HT-29 (cell line): ENCODE results near the gene SUFU. TPM values are rescaled to one million over a fixed set of nuclear protein-coding genes. Genes with fewer than 3 reads are reported as not detected.
"Not testable (repeated sequence)": the region's sequence is repeated elsewhere in the genome, so short reads cannot be mapped to it uniquely, and the experiment has no call there.

Experiments
- DNase-seq: peaks from one replicate; pipeline ENCODE4 v3.0.0-alpha.2; 2015; ENCODE audit warnings: low spot score
- total RNA-seq: library from RNA; depleted of rRNA; stranded (reverse); fragments of >200 nt; shearing (Covaris generic); gene quantifications from 2 replicates; pipeline ENCODE4 v1.2.3, GENCODE V29; 2014; rRNA removed

Gene SUFU
- total RNA-seq = 1.8 and 2.0 TPM in 2 replicates

DNA sequence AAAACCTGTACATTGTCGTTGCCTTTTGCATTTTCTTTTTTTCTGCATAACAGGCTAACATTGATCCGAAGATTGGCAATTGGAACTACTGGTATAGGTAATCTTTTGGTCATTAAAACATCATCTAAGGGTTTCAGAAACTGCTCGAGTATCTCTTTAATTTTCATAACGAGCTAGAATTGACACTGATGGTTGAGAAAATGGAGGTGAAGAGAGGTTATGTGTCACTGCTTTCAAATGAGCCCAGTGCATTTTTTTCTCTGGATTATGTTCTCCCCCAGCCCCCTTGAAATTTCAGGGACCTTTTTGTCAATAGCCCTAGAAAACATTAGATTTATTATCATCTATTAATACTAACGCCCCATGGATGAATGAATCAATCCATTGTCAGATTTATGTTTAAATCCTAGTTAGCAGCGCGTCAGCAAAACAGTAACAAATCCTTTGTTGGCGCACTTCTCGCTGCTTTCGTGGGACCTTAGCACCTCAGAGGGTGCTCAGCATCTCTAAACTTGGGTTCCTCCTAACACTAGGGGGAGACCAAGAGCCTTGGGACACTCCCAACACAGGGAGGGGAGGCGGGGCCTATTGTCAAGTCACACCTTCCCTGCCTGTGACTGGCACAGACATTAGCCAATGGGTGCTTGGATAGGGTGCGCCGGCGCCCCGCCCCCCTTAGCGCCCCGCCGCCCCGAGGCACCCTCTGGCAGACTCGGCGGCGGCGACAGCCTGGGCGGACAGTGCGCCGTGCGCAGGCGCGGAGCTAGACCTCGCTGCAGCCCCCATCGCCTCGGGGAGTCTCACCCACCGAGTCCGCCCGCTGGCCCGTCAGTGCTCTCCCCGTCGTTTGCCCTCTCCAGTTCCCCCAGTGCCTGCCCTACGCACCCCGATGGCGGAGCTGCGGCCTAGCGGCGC, at the start of gene SUFU:
Gene SUFU, plus strand, starts transcription at position 709 of the 915 bp plus-strand sequence. Its CDS starts 181 bp downstream, at position 890.
- peak; percentile 99 for DNase-seq

DNA sequence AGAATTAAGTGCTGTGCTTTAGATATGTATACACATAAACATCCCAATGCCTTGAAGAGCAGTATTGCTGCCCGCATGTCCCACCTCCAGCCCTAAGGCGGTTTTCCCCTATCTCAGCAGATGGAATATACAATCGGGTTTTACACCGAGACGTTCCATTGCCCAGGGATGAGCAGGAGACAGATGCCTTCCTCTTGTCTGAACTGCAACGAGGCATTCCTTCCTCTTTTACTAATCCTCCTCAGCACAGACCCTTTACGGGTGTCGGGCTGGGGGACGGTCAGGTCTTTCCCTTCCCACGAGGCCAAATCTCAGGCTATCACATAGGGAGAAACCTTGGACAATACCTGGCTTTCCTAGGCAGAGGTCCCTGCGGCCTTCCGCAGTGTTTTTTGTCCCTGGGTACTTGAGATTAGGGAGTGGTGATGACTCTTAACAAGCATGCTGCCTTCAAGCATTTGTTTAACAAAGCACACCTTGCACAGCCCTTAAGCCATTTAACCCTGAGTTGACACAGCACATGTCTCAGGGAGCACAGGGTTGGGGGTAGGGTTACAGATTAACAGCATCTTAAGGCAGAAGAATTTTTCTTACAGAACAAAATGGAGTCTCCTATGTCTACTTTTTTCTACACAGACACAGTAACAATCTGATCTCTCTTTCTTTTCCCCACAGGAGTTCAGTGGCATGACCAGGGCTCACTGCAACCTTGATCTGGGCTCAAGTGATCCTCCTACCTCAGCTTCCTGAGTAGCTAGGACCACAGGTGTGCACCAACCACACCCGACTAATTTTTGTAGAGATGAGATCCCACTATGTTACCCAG, 48.9 kb upstream of the SUFU start:
- not testable (repeated sequence) for DNase-seq

DNA sequence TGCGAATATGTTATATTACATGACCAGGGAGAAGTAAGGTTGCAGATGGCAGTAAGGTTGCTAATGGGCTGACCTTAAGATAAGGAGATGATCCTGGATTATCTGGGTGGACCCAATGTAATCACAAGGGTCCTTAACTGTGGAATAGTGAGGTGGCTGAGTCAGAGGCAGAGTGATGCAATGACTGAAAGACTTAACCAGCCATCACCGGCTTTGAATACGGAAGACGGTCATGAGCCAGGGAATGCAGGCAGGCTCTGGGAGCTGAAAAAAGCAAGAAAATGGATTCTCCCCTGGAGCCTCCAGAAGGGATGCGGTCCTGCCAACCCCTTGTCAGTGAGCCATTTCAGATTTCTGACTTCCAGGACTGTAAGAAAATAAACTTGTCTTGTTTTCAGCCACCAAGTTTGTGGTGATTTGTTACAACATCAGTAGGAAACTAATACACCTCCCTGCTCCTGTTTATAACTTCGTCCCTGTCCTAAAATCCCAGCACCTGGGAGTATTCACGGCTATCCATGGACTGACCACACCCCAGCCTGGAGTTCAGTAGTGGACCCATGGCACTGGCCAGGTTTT, 47.8 kb upstream of the SUFU start:
- no peak for DNase-seq

DNA sequence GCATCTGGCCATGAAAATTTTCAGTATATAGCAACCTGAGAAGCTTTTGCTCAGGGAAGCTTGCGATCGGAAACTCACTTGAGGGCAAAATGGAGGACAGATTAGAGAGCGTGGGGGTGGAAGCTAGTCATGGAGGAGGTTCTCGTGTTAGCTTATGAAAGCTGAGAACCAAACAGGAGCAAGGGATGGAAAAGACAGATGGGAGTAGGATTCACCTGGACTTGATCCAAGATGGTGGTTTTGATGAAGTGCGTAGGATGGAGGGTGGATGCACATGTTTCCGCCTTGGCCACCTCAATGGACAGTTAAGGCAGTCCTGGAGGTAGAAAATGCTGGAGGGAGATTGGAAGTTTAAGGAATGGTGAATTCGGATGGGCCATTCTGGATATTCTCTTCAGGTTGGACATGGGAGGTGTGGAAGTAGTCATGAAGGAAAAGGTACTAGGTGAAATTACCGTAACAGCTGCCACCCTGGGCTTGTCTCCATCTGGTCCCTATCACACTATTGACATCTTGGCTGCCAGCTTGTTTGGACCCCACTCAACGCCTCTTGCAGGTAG, 46.1 kb upstream of the SUFU start:
- no peak for DNase-seq

DNA sequence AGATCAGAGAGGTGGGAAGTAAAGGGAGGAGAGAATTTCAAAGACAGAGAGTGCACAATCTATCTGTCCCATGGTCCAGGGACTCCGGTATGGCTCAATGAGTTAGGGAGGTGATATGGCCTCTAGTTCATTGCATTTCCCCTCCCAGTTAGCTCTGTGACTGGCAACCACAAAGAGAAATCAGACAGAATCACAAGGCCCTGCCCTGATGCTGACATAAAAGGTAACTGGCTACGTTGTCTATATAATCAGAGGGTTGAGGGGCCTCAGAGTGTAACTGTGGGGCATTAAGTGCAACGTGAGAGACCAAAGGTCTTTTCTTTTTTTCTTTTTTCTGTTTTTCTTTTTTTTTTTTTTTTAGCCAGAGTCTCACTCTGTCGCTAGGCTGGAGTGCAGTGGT, 45.1 kb upstream of the SUFU start:
- no peak for DNase-seq

DNA sequence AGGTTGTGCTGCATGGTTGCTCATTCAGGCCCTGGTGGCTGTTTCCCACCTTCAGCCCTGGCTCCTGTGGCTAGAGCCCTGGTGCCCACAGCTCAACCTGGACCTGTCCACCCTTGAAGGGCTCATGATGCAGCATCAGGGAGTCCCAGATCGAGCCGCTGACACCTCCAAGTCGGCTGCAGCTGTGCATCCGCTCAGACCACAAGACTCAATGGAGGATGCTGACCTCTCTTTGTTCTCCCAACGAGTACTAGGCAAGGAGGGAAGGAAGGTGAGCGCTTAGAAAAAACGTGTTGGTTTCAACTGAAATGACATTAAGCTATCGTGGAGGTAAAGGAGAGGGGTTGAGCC, 43.0 kb upstream of the SUFU start:
- DNase-seq = no peak

DNA sequence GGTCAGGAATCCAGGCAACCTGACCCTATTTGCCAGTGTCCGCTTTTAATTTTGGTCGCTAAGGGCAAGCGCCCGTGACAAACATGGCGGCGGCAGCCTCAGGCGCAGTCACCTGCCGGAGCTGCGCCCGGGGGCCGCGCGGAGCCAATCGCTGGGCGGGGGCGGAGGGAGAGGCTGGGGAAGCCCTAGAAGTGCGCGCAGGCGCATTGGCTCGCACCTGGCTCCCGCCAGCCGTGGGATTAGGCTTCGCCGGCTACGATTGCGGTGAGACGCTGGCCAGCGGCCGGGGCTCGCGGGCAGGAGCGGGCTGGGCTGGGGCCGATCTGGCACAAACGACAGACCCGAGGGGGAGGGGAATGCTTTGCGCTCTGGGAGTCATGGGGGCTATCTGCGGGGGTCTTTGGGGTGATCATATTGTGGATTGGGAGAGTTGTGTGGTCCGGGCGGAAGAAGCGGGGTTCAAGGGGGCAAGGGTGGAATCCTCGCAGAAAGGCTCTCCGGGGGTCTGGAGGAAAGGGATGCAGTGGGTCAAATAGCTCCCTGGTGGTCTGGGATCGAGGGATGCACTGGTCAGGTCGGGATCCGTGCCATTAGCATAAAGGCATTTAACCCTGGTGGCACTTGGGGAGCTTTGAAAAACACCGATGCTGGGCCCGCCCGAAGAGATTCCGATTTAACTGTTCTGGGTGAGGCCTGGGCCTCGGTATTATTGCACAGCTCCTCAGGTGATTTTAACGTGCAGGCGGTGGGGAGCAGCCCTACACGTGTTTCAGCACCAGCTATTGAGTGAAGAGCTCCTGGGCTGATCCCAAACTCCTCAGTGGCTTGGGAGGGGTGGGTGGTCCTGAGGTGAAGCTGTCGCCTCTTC, 42.4 kb upstream of the SUFU start:
- DNase-seq = peak; percentile 97

DNA sequence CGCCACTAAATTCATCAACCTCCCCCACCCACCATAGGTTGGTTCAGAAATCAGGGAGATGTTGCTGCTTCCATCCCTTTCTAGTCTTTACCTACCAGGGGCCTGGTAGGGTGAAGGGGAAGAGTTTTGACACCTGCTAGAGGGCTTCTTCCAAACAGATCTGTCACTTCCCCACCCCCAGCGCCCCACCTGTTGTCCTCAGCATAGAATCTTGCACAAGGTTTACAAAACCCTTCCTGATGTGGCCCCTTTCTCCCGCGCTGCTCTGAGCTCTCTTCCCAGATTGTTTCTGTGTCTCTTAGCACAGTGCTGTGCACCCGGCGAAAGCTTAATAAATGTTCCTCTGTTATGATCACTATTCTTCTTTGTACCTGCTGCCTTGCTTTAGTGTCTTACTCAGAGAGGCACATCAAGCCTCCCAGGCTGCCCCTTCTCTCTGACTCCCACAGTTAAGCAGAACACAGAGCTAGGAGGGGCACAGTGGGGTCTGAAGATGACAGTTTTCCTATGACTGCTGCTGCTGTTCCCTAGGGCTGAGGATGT, 41.2 kb upstream of the SUFU start:
- no peak for DNase-seq

DNA sequence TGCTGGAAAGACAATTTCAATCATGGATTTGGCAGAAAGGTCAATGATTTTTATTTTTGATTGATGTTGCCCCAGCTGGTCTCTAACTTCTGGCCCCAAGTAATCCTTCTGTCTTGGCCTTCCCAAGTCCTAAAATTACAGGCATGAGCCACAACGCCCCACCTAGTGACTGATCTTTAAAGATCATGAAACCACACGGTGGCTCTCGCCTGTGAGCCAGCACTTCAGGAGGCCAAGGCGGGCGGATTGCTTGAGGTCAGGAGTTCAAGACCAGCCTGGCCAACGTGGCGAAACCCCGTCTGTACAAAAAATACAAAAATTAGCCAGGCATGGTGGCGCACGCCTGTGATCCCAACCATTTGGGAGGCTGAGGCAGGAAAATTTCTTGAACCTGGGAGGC, 39.8 kb upstream of the SUFU start:
- no peak for DNase-seq

DNA sequence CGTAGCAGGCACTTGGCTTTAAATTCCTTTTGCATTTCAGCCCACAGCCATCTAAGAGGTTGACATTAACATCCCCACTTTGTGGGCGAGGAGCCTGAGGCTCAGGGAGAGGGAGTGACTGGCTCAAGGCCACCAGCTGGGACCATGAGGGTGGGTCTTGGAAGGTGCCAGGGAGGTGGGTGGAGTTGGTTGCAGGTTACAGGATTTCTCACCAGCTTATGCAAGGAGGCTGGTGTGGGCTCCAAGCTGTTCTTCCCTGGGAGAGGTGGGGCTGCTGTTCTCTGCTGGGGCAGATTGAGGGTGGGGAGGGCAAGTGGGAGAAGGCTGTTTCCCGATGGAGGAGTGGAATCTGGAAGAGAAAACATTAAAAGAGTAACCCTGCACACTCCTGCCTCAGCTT, 38.3 kb upstream of the SUFU start:
- DNase-seq = no peak

DNA sequence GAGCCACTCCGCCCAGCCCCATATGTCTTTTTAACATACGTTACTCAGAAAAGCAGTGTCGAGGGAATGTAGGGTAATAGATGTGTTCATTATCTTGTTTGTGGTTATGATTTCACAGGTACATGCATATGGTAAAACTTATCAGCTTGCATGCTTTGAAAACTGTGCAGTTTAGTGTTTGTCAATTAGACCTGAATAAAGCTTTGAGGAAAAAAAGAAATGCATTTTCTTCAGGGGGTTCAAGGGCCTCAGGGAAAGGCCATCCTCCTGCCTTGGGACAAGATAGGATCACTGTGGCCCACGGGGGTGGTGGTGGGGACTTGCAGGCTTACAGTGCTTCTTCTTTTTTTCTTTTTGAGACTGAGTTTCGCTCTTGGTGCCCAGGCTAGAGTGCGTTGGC, 36.5 kb upstream of the SUFU start:
- DNase-seq = no peak

DNA sequence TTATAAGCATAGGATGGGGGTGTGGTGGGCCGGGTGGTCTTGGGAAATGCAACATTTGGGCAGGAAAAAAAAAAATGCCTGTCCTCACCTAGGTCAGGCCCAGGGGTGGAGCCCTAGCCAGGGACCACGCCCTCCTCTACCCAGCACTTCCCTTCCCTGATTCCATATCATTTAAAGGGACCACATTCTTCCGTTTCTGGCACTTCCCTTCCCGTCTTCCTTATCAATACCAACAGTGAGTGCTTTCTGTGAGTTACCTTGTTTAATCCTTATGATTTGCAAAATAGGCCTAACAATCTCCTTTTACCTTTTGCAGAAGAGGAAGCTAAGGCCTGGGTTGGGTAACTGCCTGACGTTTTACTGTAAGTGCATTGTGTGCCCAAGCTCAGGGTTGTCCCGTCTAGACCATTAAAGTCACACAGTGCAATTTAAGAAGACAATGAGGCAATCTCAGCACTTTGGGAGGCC, 35.8 kb upstream of the SUFU start:
- no peak for DNase-seq

DNA sequence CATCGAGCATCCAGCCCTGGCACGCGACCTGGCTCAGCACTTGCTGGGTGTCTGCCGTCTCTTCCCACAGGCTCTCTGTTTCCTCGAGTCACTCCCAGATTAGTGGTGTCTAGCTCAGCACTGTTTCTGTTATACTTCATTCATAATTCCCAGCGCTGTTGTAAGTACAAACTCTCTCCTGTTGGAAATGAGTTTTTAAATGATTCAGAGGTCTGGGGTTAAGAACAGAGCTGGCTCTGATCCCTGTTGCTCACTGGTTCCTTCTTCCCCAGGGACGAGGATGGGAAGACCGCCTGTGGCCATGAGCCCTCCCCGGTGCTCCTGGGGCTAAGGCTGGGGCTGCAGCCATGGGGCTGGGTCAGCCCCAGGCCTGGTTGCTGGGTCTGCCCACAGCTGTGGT, 35.1 kb upstream of the SUFU start:
- no peak for DNase-seq

DNA sequence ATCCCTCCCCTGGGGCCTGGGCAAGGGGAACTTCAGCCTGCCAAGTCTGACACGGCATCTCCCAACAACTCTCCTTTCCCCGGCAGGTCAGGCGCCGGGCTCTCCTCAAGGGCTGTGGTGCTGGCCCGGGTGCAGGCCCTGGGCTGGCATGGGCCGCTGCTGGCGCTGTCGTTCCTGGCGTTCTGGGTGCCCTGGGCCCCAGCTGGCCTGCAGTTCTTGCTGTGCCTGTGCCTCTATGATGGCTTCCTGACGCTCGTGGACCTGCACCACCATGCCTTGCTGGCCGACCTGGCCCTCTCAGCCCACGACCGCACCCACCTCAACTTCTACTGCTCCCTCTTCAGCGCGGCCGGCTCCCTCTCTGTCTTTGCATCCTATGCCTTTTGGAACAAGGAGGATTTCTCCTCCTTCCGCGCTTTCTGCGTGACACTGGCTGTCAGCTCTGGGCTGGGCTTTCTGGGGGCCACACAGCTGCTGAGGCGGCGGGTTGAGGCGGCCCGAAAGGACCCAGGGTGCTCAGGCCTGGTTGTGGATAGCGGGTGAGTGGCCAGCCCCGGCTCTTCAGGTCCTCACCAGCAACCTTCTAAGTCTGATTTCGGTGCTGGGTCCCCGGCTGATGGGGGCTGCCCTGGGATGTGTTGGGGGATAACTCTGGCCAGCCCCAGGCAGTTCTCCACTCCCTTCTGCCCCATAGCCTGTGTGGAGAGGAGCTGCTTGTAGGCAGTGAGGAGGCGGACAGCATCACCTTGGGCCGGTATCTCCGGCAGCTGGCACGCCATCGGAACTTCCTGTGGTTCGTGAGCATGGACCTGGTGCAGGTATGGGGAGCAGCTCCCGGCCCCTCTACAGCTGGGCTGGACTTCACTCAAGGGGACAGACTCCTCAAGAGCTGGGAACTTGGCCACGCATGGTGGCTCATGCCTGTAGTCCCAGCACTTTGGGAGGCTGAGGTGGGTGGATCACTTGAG, 32.9 kb upstream of the SUFU start:
- no peak for DNase-seq

DNA sequence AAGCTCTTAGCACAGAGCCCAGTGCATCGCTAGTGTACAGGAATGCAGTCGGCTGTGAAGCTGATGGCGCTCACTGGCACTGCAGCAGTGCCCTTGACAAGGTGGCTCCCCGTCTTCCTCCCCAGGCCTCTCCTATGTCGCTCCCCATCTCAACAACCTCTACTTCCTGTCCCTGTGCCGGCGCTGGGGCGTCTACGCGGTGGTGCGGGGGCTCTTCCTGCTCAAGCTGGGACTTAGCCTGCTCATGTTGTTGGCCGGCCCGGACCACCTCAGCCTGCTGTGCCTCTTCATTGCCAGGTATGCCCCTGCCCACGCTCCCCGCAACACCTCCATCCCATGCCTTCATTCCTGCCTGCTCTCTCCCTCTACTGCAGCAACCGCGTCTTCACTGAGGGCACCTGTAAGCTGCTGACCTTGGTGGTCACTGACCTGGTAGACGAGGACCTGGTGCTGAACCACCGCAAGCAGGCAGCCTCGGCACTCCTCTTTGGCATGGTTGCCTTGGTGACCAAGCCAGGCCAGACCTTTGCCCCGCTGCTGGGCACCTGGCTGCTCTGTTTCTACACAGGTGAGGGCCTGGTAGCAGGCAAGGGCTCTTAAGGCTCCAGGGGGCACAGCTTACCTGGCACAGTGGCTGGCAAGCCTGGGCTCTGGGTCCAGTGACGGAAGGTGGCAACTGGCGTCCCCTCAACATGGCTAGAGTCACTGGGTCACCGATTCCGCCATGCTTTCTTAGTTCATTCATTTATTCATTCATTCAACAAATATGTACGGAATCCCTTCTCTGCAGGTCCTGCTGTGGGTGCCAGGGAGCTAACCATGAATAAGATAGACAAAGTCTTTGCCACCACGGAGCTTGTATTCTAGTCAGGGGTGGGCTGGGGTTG, 30.1 kb upstream of the SUFU start:
- no peak for DNase-seq

DNA sequence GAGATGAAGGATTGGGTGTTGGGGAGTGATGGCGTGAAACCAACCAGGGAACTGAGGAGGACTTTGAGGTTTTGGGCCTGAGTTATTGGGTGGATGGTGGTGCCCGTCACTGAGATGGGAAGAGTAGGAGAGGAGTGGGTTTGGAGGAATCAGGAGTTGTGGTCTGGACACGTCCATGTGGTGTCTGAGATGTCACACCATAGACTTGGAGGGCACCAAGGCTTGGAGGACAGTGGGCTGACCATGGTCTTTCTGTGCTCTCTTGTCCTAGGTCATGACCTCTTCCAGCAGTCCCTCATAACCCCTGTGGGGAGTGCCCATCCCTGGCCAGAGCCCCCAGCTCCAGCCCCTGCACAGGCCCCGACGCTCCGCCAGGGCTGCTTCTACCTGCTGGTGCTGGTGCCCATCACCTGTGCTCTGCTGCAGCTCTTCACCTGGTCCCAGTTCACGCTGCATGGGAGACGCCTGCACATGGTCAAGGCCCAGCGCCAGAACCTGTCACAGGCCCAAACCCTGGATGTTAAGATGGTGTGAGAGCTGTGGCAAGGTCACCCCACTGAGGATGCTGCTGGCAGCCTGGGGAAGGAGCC, 28.2 kb upstream of the SUFU start:
- no peak for DNase-seq

DNA sequence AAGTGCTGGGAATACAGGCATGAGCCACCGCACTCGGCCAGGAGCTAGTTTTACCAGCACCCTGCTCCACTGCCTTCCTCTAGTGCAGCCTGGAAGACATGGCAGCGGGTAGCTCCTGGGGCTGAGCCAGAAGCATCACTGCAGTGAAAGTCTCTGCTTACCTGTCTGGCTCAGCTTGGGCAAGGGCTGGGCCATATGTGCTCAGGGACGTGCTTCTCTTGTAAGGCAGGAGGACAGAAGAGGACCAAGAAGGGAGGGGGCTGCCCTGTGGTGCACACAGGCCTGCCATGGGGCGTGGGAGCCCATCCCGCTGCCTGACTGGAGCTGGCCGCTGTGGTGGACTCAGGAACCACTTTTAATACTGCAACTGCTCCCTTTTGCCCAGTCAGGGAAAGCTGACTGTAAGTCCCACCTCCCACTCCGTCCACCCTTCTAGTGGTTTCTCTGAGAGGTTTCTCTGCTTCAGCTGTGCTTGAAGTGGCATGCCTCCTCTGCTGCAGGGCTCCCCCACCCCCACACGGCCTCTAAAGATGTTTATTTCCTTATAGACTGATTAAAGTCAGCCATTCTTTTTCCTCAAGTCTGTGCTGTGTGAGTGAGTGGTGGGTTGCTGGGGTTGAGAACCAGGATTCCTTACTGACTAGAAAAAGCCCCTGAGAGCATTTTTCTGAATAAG, 27.2 kb upstream of the SUFU start:
- no peak for DNase-seq
